H9 (cell line): ENCODE data around the gene MRPL14. TPM values are rescaled to one million over a fixed set of nuclear protein-coding genes. Genes with fewer than 3 reads are reported as not detected.
A peak's percentile ranks its signal among the peaks of the same experiment; 100 is the strongest.

Experiments
- DNase-seq: peaks from one replicate; pipeline ENCODE4 v3.0.0-alpha.2; 2017
- H2AFZ ChIP-seq: one replicate; pipeline ENCODE4 v1.6.1; 2013; ENCODE audit warnings: mild to moderate bottlenecking, low read length, control low read depth, moderate library complexity
- H2AK5ac ChIP-seq: 2 replicates; pipeline ENCODE4 v1.6.1; 2013; ENCODE audit warnings: low read length, control low read depth, mixed read lengths; ENCODE audit not compliant: insufficient read length
- H2BK120ac ChIP-seq: one replicate; pipeline ENCODE4 v1.6.1; 2013; ENCODE audit warnings: low read depth, mild to moderate bottlenecking, low read length, control low read depth, inconsistent platforms; ENCODE audit not compliant: poor library complexity, severe bottlenecking
- H2BK12ac ChIP-seq: 2 replicates; pipeline ENCODE4 v1.6.1; 2013; ENCODE audit warnings: low read length, control low read depth, mixed read lengths, low read depth; ENCODE audit not compliant: insufficient read length
- H2BK15ac ChIP-seq: 2 replicates; pipeline ENCODE4 v1.6.1; 2013; ENCODE audit warnings: low read depth, low read length, control low read depth
- H2BK20ac ChIP-seq: one replicate; pipeline ENCODE4 v1.6.1; 2013; ENCODE audit warnings: low read depth, mild to moderate bottlenecking, low read length, control low read depth, inconsistent platforms; ENCODE audit not compliant: poor library complexity, severe bottlenecking
- H2BK5ac ChIP-seq: 2 replicates; pipeline ENCODE4 v1.6.1; 2013; ENCODE audit warnings: low read length, control low read depth, mixed read lengths; ENCODE audit not compliant: insufficient read length
- H3K14ac ChIP-seq: 2 replicates; pipeline ENCODE4 v1.6.1; 2013; ENCODE audit warnings: low read length, control low read depth; ENCODE audit not compliant: insufficient read depth
- H3K18ac ChIP-seq: 2 replicates; pipeline ENCODE4 v1.6.1; 2013; ENCODE audit warnings: low read depth, mild to moderate bottlenecking, mixed read lengths, low read length, control low read depth; ENCODE audit not compliant: insufficient read length
- H3K23ac ChIP-seq: 2 replicates; pipeline ENCODE4 v1.6.1; 2013; ENCODE audit warnings: low read length, control low read depth, mixed read lengths, low read depth; ENCODE audit not compliant: insufficient read length
- H3K23me2 ChIP-seq: 2 replicates; pipeline ENCODE4 v1.6.1; 2013; ENCODE audit warnings: low read depth, mild to moderate bottlenecking, mixed read lengths, low read length, control low read depth; ENCODE audit not compliant: insufficient read length, poor library complexity, severe bottlenecking
- H3K27ac ChIP-seq: 2 replicates; pipeline ENCODE4 v1.5.1; 2013; ENCODE audit warnings: low read length, control low read depth, mixed read lengths, low read depth; ENCODE audit not compliant: insufficient read length
- H3K27me3 ChIP-seq: 2 replicates; pipeline ENCODE4 v1.6.1; 2013; ENCODE audit warnings: low read length, control low read depth, inconsistent platforms; ENCODE audit not compliant: insufficient read depth
- H3K4ac ChIP-seq: 2 replicates; pipeline ENCODE4 v1.6.1; 2013; ENCODE audit warnings: low read depth, mild to moderate bottlenecking, control low read depth, inconsistent platforms, low read length, moderate library complexity
- H3K4me1 ChIP-seq: 2 replicates; pipeline ENCODE4 v1.6.1; 2013; ENCODE audit warnings: low read length, control low read depth, inconsistent platforms; ENCODE audit not compliant: insufficient read depth
- H3K4me2 ChIP-seq: 2 replicates; pipeline ENCODE4 v1.6.1; 2013; ENCODE audit warnings: low read length, control low read depth, mixed read lengths; ENCODE audit not compliant: insufficient read length, insufficient read depth
- H3K56ac ChIP-seq: 2 replicates; pipeline ENCODE4 v1.6.1; 2013; ENCODE audit warnings: low read depth, mild to moderate bottlenecking, mixed read lengths, low read length, control low read depth; ENCODE audit not compliant: insufficient read length
- H3K79me1 ChIP-seq: 2 replicates; pipeline ENCODE4 v1.6.1; 2013; ENCODE audit warnings: low read depth, mild to moderate bottlenecking, moderate library complexity, low read length, control low read depth, inconsistent platforms; ENCODE audit not compliant: insufficient read depth, poor library complexity, severe bottlenecking
- H3K79me2 ChIP-seq: 2 replicates; pipeline ENCODE4 v1.6.1; 2013; ENCODE audit warnings: low read length, control low read depth, inconsistent platforms; ENCODE audit not compliant: insufficient read depth
- H3K9ac ChIP-seq: 2 replicates; pipeline ENCODE4 v1.6.1; 2013; ENCODE audit warnings: low read length, control low read depth, mixed read lengths; ENCODE audit not compliant: insufficient read length; ENCODE audit errors: extremely low read depth
- H3K9me3 ChIP-seq: one replicate; pipeline ENCODE4 v1.6.1; 2013; ENCODE audit warnings: low read depth, low read length, inconsistent platforms; ENCODE audit not compliant: control insufficient read depth
- H3T11ph ChIP-seq: one replicate; pipeline ENCODE4 v1.6.1; 2013; ENCODE audit warnings: mild to moderate bottlenecking, low read length, control low read depth, inconsistent platforms
- H4K20me1 ChIP-seq: one replicate; pipeline ENCODE4 v1.6.1; 2013; ENCODE audit not compliant: control insufficient read depth, insufficient read length, insufficient read depth
- H4K5ac ChIP-seq: 2 replicates; pipeline ENCODE4 v1.6.1; 2013; ENCODE audit warnings: low read depth, mild to moderate bottlenecking, mixed read lengths, low read length, control low read depth; ENCODE audit not compliant: insufficient read length
- H4K8ac ChIP-seq: replicated peaks from 2 replicates; pipeline ENCODE4 v1.6.1; 2013; ENCODE audit warnings: low read length, control low read depth, mixed read lengths, low read depth; ENCODE audit not compliant: insufficient read length
- H4K91ac ChIP-seq: 2 replicates; pipeline ENCODE4 v1.6.1; 2013; ENCODE audit warnings: low read depth, mild to moderate bottlenecking, moderate library complexity, mixed read lengths, low read length, control low read depth; ENCODE audit not compliant: insufficient read length
- H3K27ac Mint-ChIP-seq, 3 experiments: 2 replicates in 2 of 3; 3 replicates in 1 of 3; pipeline ENCODE4 v1.8.0; 2020 to 2021; ENCODE audit warnings: mixed read lengths in 3 of 3, mild to moderate bottlenecking in 1 of 3, moderate library complexity in 1 of 3
- H3K27me3 Mint-ChIP-seq: 2 replicates; pipeline ENCODE4 v1.8.0; 2021; ENCODE audit warnings: low read depth, mild to moderate bottlenecking, moderate library complexity, mixed read lengths
- H3K36me3 Mint-ChIP-seq, 3 experiments: 2 replicates in 2 of 3; 3 replicates in 1 of 3; pipeline ENCODE4 v1.8.0; 2020 to 2021; ENCODE audit warnings: low read depth in 3 of 3, mixed read lengths in 3 of 3; ENCODE audit not compliant: insufficient read depth in 1 of 3
- H3K4me1 Mint-ChIP-seq, 2 experiments: 2 replicates each; pipeline ENCODE4 v1.8.0; 2020; ENCODE audit warnings: mixed read lengths in 2 of 2
- H3K4me3 Mint-ChIP-seq, 2 experiments: 2 replicates in 1 of 2; 3 replicates in 1 of 2; pipeline ENCODE4 v1.8.0; 2020 to 2021; ENCODE audit warnings: mild to moderate bottlenecking in 2 of 2, mixed read lengths in 2 of 2, moderate library complexity in 1 of 2
- H3K9me3 Mint-ChIP-seq, 2 experiments: 2 replicates in 1 of 2; 3 replicates in 1 of 2; pipeline ENCODE4 v1.8.0; 2020; ENCODE audit warnings: mild to moderate bottlenecking in 2 of 2, mixed read lengths in 2 of 2, moderate library complexity in 1 of 2
- CTCF ChIP-seq: fragments of 200-600 bp; sonication (generic); conservative IDR thresholded peaks from 3 replicates; pipeline ENCODE4 v1.8.0; 2021; ENCODE audit warnings: antibody characterized with exemption, mild to moderate bottlenecking
- WGBS: extraction: QIAGEN DNeasy Blood & Tissue Kit; methylation state at CpG from one replicate; pipeline ENCODE4 v1.1.7; 2013; ENCODE audit warnings: missing lambda C conversion rate, low lambda C conversion rate, mixed read lengths; ENCODE audit not compliant: insufficient read length; ENCODE audit errors: extremely low coverage; 5-methylcytosine and 5-hydroxymethylcytosine counted together
- total RNA-seq: library from RNA; stranded (reverse); gene quantifications from 2 replicates; pipeline ENCODE4 v1.2.1, GENCODE V29; 2021

Gene MRPL14
- total RNA-seq, 1 experiment from 2014 or later: 80.1 TPM

GRCh38 chr6:44073612-44074438 is 53.4 kb downstream of the MRPL14 start:
- H3K18ac ChIP-seq: peak overlapping the region; percentile 46
- no CpG with 5 or more reads among the region's 25 CpGs for WGBS
- H3K79me2 ChIP-seq: no peaks in the 10 kb centered on the region
- H3K4me2 ChIP-seq: peak overlapping the region; percentile 73
- no peak overlapping the region for H2AK5ac ChIP-seq
- peaks cover 9% of the 10 kb centered on the region for H3K23me2 ChIP-seq
- H3K27ac ChIP-seq: no peak overlapping the region
- no peak overlapping the region for H2BK12ac ChIP-seq
- Mint-ChIP-seq H3K4me1 (peaks cover 36 to 46% of the 10 kb centered on the region in 2 experiments), H3K9me3 (no peaks in the 10 kb centered on the region; a peak in 1 of 5 replicates), H3K27ac (peak overlapping the region; percentile 69 to 97 (median 93); a peak in 5 of 7 replicates), H3K27me3 (peaks cover 10% of the 10 kb centered on the region), H3K4me3 (peak overlapping the region; percentile 67 to 86), H3K36me3 (no peaks in the 10 kb centered on the region)
- H3K23ac ChIP-seq: no peak overlapping the region
- H2BK20ac ChIP-seq: no peak overlapping the region
- peak overlapping the region; percentile 59 for H3K14ac ChIP-seq
- no peak overlapping the region for H4K5ac ChIP-seq
- no peak overlapping the region for H2BK120ac ChIP-seq
- peak; percentile 65 for DNase-seq
- no peaks in the 10 kb centered on the region for H3K27me3 ChIP-seq
- H3T11ph ChIP-seq: no peak overlapping the region
- H4K8ac ChIP-seq: no peak overlapping the region
- no peaks in the 10 kb centered on the region for H3K79me1 ChIP-seq
- H3K9ac ChIP-seq: peak overlapping the region; percentile 7
- no peaks in the 10 kb centered on the region for H4K20me1 ChIP-seq
- TF ChIP-seq CTCF: no peak
- no peak overlapping the region for H3K4ac ChIP-seq
- no peaks in the 10 kb centered on the region for H3K9me3 ChIP-seq
- no peak overlapping the region for H3K56ac ChIP-seq
- H2AFZ ChIP-seq: no peak overlapping the region
- no peak overlapping the region for H2BK5ac ChIP-seq
- peaks cover 5% of the 10 kb centered on the region; the same call in 1 of the 2 replicates for H3K4me1 ChIP-seq
- H4K91ac ChIP-seq: no peak overlapping the region
- no peak overlapping the region for H2BK15ac ChIP-seq
